Measurements from ENCODE around the gene TNIK.

The TNIK gene

GRCh38 chr3:171412473-171412872 lies 47.7 kb downstream of the TNIK start:
- no peaks in the 10 kb centered on the region for H3K4me1 Mint-ChIP-seq
- H3K27ac Mint-ChIP-seq = no peak overlapping the region
- DNase-seq = no peak
- peaks cover 4% of the 10 kb centered on the region for H3K27me3 Mint-ChIP-seq (ENCODE audit: low read depth, poor library complexity)
- TF ChIP-seq CTCF (IDR thresholded peaks at IDR 0.05) = no peak
- no peaks in the 10 kb centered on the region for H3K36me3 Mint-ChIP-seq (ENCODE audit: low read depth)
- no peaks in the 10 kb centered on the region for H3K9me3 Mint-ChIP-seq
- no peak overlapping the region for H3K4me3 Mint-ChIP-seq

- no peak for TF ChIP-seq CTCF (IDR thresholded peaks at IDR 0.05)
- H3K4me1 Mint-ChIP-seq = no peaks in the 10 kb centered on the region
- peak overlapping the region; percentile 32 for H3K27ac Mint-ChIP-seq
- no peaks in the 10 kb centered on the region for H3K9me3 Mint-ChIP-seq
- no peak overlapping the region for H3K4me3 Mint-ChIP-seq
- no peak for DNase-seq
- no peaks in the 10 kb centered on the region for H3K36me3 Mint-ChIP-seq (ENCODE audit: low read depth)
- peaks cover 4% of the 10 kb centered on the region for H3K27me3 Mint-ChIP-seq (ENCODE audit: low read depth, poor library complexity)
These were observed 48.2 kb downstream of the TNIK start for GRCh38 chr3:171412054-171412453.

- no peak for TF ChIP-seq CTCF (IDR thresholded peaks at IDR 0.05)
- H3K9me3 Mint-ChIP-seq = no peaks in the 10 kb centered on the region
- H3K4me3 Mint-ChIP-seq = no peak overlapping the region
- H3K36me3 Mint-ChIP-seq (ENCODE audit: low read depth) = no peaks in the 10 kb centered on the region
- H3K27ac Mint-ChIP-seq = no peak overlapping the region
- H3K4me1 Mint-ChIP-seq = no peaks in the 10 kb centered on the region
- peaks cover 4% of the 10 kb centered on the region for H3K27me3 Mint-ChIP-seq (ENCODE audit: low read depth, poor library complexity)
- no peak for DNase-seq
These were observed 50.0 kb downstream of the TNIK start for GRCh38 chr3:171410186-171410585.

- no peak for DNase-seq
- Mint-ChIP-seq H3K4me3 (no peak overlapping the region), H3K9me3 (peaks cover 15% of the 10 kb centered on the region)
These were observed 52.4 kb downstream of the TNIK start for GRCh38 chr3:171407759-171408158.

GRCh38 chr3:171404376-171404967 lies 55.7 kb downstream of the TNIK start:
- Mint-ChIP-seq H3K9me3 (peaks cover 22% of the 10 kb centered on the region), H3K4me1 (peaks cover 19% of the 10 kb centered on the region), H3K36me3 (ENCODE audit: low read depth) (peaks cover 12% of the 10 kb centered on the region), H3K4me3 (no peak overlapping the region), H3K27ac (peak overlapping the region; percentile 46), H3K27me3 (ENCODE audit: low read depth, poor library complexity) (no peaks in the 10 kb centered on the region)
- no peak for TF ChIP-seq CTCF (IDR thresholded peaks at IDR 0.05)
- DNase-seq = no peak

More at GRCh38 chr3:171407759-171408158, 52.4 kb downstream of the TNIK start:
- H3K27me3 Mint-ChIP-seq (ENCODE audit: low read depth, poor library complexity) = peaks cover 4% of the 10 kb centered on the region
- H3K4me1 Mint-ChIP-seq = peaks cover 9% of the 10 kb centered on the region
- peaks cover 9% of the 10 kb centered on the region for H3K36me3 Mint-ChIP-seq (ENCODE audit: low read depth)
- TF ChIP-seq CTCF (IDR thresholded peaks at IDR 0.05) = no peak
- H3K27ac Mint-ChIP-seq = no peak overlapping the region

- H3K4me3 Mint-ChIP-seq = no peak overlapping the region
- H3K4me1 Mint-ChIP-seq = peaks cover 20% of the 10 kb centered on the region
- no peak for TF ChIP-seq CTCF (IDR thresholded peaks at IDR 0.05)
- no peaks in the 10 kb centered on the region for H3K27me3 Mint-ChIP-seq (ENCODE audit: low read depth, poor library complexity)
- no peak for DNase-seq
- peaks cover 12% of the 10 kb centered on the region for H3K36me3 Mint-ChIP-seq (ENCODE audit: low read depth)
- H3K27ac Mint-ChIP-seq = no peak overlapping the region
- peaks cover 22% of the 10 kb centered on the region for H3K9me3 Mint-ChIP-seq
These were observed 57.9 kb downstream of the TNIK start for GRCh38 chr3:171402281-171402680.
